Thymus (tissue), 11 donors: ENCODE results near the gene VSTM2B. TPM values are rescaled to one million over a fixed set of nuclear protein-coding genes. Genes with fewer than 3 reads are reported as not detected.
"Not testable (repeated sequence)": the region's sequence is repeated elsewhere in the genome, so short reads cannot be mapped to it uniquely, and the experiment has no call there.

ENCODE experiments used
- DNase-seq, 9 donors: peaks; one replicate each; pipeline ENCODE4 v3.0.0-alpha.2; 2013; ENCODE audit warnings: low spot score in 9 of 9, low read depth in 6 of 9, missing footprints in 1 of 9
- H3K27ac ChIP-seq, 2 donors: one replicate each; pipeline ENCODE4 v1.5.1; 2013; ENCODE audit warnings: control low read depth in 1 of 2, low read depth in 1 of 2, low read length in 1 of 2, mild to moderate bottlenecking in 1 of 2, moderate library complexity in 1 of 2
- H3K27me3 ChIP-seq, 2 donors: one replicate each; pipeline ENCODE4 v1.5.1; 2013; ENCODE audit warnings: low read length in 1 of 2; ENCODE audit not compliant: control insufficient read depth in 2 of 2, insufficient read depth in 1 of 2
- H3K36me3 ChIP-seq, 2 donors: one replicate each; pipeline ENCODE4 v1.5.1; 2013; ENCODE audit warnings: low read length in 1 of 2, mild to moderate bottlenecking in 1 of 2, moderate library complexity in 1 of 2; ENCODE audit not compliant: control insufficient read depth in 2 of 2, insufficient read depth in 2 of 2
- H3K4me1 ChIP-seq, 2 donors: one replicate each; pipeline ENCODE4 v1.5.1; 2013; ENCODE audit warnings: low read length in 2 of 2; ENCODE audit not compliant: control insufficient read depth in 2 of 2, insufficient read depth in 2 of 2
- H3K4me3 ChIP-seq, 2 donors: one replicate each; pipeline ENCODE4 v1.5.1; 2013; ENCODE audit warnings: low read length in 2 of 2, control low read depth in 1 of 2, mild to moderate bottlenecking in 1 of 2
- H3K9me3 ChIP-seq, 2 donors: one replicate each; pipeline ENCODE4 v1.5.1; 2013; ENCODE audit warnings: low read length in 1 of 2, mild to moderate bottlenecking in 1 of 2; ENCODE audit not compliant: control insufficient read depth in 2 of 2, insufficient read depth in 1 of 2
- WGBS: extraction: QIAGEN DNeasy Blood & Tissue Kit; methylation state at CpG from one replicate; pipeline ENCODE4 v1.1.7; 2013; 5-methylcytosine and 5-hydroxymethylcytosine counted together
- polyA plus RNA-seq: library from polyadenylated mRNA; stranded (reverse); fragments of 200-250 nt; gene quantifications from one replicate; pipeline ENCODE4 v1.2.3, GENCODE V29; 2013
- total RNA-seq: library from RNA; stranded (reverse); fragments of 120-200 nt; gene quantifications from one replicate; pipeline ENCODE4 v1.2.4, GENCODE V29; 2013
- donor health status: healthy.

VSTM2B gene
- total and polyA plus RNA-seq, 2 donors = 0.16 TPM; not detected in 1

GRCh38 chr19:29483944-29484581, 41.7 kb upstream of the VSTM2B start:
- Histone ChIP-seq H3K4me1 (no peaks in the 10 kb centered on the region), H3K27me3 (no peaks in the 10 kb centered on the region), H3K9me3 (no peaks in the 10 kb centered on the region), H3K36me3 (no peaks in the 10 kb centered on the region), H3K4me3 (no peak overlapping the region), H3K27ac (no peak overlapping the region)
- no peak for DNase-seq
- WGBS = 69% methylated on average over 6 of the region's 6 CpGs

GRCh38 chr19:29484876-29485275, 40.9 kb upstream of the VSTM2B start:
- Histone ChIP-seq H3K4me1 (no peaks in the 10 kb centered on the region), H3K27ac (no peak overlapping the region), H3K27me3 (no peaks in the 10 kb centered on the region), H3K9me3 (no peaks in the 10 kb centered on the region), H3K4me3 (no peak overlapping the region), H3K36me3 (no peaks in the 10 kb centered on the region)
- DNase-seq = no peak
- 70% methylated on average over 6 of the region's 6 CpGs for WGBS

- no peak overlapping the region for H3K27ac ChIP-seq
- DNase-seq = no peak
- no peaks in the 10 kb centered on the region for H3K9me3 ChIP-seq
- 79% methylated on average over 7 of the region's 7 CpGs for WGBS
- no peaks in the 10 kb centered on the region for H3K4me1 ChIP-seq
- H3K27me3 ChIP-seq = no peaks in the 10 kb centered on the region
- no peak overlapping the region for H3K4me3 ChIP-seq
- H3K36me3 ChIP-seq = no peaks in the 10 kb centered on the region
These were observed 40.5 kb upstream of the VSTM2B start for GRCh38 chr19:29485293-29485692.

- not testable (repeated sequence) for H3K4me3 ChIP-seq, H3K36me3 ChIP-seq, H3K9me3 ChIP-seq, H3K27ac ChIP-seq, H3K27me3 ChIP-seq, DNase-seq, H3K4me1 ChIP-seq
- 93% methylated on average over 9 of the region's 9 CpGs for WGBS
These were observed 38.8 kb upstream of the VSTM2B start for GRCh38 chr19:29486961-29487360.

- Histone ChIP-seq H3K4me1 (no peaks in the 10 kb centered on the region), H3K36me3 (no peaks in the 10 kb centered on the region), H3K27me3 (no peaks in the 10 kb centered on the region), H3K27ac (no peak overlapping the region), H3K9me3 (no peaks in the 10 kb centered on the region), H3K4me3 (no peak overlapping the region)
- WGBS = 80% methylated on average over 7 of the region's 7 CpGs
- no peak for DNase-seq
These were observed 38.4 kb upstream of the VSTM2B start for GRCh38 chr19:29487432-29487831.

GRCh38 chr19:29488316-29488715, 37.5 kb upstream of the VSTM2B start:
- H3K36me3 ChIP-seq = no peaks in the 10 kb centered on the region
- no peaks in the 10 kb centered on the region for H3K27me3 ChIP-seq
- DNase-seq = no peak
- no peaks in the 10 kb centered on the region for H3K4me1 ChIP-seq
- 88% methylated on average over 5 of the region's 5 CpGs for WGBS
- no peak overlapping the region for H3K4me3 ChIP-seq
- no peaks in the 10 kb centered on the region for H3K9me3 ChIP-seq
- H3K27ac ChIP-seq = no peak overlapping the region

- Histone ChIP-seq H3K27me3 (no peaks in the 10 kb centered on the region), H3K4me3 (no peak overlapping the region), H3K4me1 (no peaks in the 10 kb centered on the region), H3K36me3 (no peaks in the 10 kb centered on the region), H3K27ac (no peak overlapping the region), H3K9me3 (no peaks in the 10 kb centered on the region)
- 85% methylated on average over 16 of the region's 16 CpGs for WGBS
- no peak for DNase-seq
These were observed 36.4 kb upstream of the VSTM2B start for GRCh38 chr19:29489172-29489951.

GRCh38 chr19:29491491-29491890, 34.3 kb upstream of the VSTM2B start:
- Histone ChIP-seq H3K4me3 (no peak overlapping the region), H3K27me3 (no peaks in the 10 kb centered on the region), H3K9me3 (no peaks in the 10 kb centered on the region), H3K36me3 (no peaks in the 10 kb centered on the region), H3K27ac (no peak overlapping the region), H3K4me1 (no peaks in the 10 kb centered on the region)
- 78% methylated on average over 3 of the region's 3 CpGs for WGBS
- DNase-seq = no peak

- no peaks in the 10 kb centered on the region for H3K4me1 ChIP-seq
- H3K27ac ChIP-seq = no peak overlapping the region
- no peaks in the 10 kb centered on the region for H3K27me3 ChIP-seq
- H3K36me3 ChIP-seq = no peaks in the 10 kb centered on the region
- DNase-seq = no peak
- no peak overlapping the region for H3K4me3 ChIP-seq
- no peaks in the 10 kb centered on the region for H3K9me3 ChIP-seq
- WGBS = 38% methylated on average over 7 of the region's 7 CpGs
These were observed 33.7 kb upstream of the VSTM2B start for GRCh38 chr19:29491995-29492577.
